ENCODE results near the gene PHLDA3.

Gene PHLDA3

DNA sequence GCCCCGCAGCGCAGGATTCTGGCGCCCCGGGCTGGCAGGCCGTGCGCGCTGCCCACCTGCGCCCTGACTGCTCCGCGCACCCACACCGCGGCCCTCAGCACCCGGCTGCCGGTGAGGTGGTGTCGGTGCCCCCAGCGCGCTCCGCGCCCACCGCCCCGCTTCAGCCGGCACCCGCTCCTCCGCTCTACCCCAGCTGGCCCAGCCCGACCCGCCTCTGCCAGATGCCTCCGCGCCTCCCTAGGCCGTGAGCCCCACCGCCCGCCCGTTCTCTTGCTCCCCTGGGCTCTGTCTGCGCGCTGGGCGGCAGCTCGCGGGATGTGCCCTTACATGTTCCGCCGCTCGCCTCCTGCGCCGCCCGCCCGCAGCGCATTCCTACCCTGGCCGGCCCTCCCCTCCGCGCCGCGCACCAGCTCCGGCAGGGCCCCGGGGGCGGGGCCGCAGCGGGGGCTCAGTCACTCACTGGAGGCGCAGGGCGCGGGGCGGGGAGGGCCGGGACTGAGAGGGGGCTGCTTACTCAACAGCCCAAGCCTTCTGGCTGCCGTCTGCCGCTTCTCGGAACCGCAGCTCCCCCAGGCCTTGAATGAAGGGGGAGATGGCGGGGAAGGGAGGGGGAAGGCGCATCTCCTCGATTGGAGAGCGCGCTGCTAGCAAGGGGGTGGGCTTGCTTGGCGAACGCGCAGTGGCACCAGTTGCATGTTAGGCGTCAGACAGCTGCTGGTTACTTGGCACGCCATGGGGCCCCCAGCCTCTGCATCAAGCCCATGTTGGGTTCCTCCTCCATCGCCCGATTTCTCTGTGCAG lies at the start of gene PHLDA3:
Gene PHLDA3 (minus strand): TSS at position 345 of the 801 bp plus-strand sequence. CDS start 402 bp downstream, outside the sequence.
- no peak for DNase-seq (ENCODE audit: low read depth in 2 of 2, low spot score in 1 of 2)

DNA sequence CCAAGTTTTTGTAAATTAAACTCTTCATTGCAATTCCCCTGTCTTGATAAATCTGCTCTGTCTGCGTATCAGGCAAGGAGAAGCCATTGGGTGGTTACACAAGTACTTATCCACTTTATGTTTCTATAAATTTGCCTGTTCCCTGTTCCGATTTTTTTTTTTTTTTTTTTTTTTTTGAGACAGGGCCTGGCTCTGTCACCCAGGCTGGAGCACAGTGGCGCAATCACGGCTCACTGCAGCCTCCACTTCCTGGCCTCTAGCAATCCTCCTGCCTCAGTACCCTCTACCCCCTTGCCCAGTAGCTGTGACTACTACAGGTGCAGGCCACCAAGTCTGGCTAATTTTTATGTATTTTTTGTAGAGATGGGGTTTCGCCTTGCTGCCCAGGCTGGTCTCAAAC lies 49.1 kb upstream of the PHLDA3 start:
- no peak for DNase-seq (ENCODE audit: low read depth in 2 of 2, low spot score in 1 of 2)

DNA sequence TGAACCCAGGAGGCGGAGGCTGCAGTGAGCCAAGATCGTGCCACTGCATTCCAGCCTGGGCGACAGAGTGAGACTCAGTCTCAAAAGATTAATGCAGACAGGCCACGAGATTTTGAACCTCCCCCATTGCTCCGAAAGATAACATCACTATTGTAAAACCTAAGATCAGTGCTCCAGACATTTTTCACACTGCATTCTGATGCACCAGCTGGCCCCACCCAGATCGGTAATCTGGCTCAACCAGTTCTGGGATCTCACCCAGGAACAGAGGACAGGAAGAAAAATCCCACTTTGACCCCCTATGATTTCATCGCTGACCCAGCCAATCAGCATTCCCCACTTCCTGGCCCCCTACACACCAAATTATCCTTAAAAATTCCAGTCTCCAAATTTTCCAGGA lies 48.6 kb upstream of the PHLDA3 start:
- DNase-seq (ENCODE audit: low read depth in 2 of 2, low spot score in 1 of 2): no peak

DNA sequence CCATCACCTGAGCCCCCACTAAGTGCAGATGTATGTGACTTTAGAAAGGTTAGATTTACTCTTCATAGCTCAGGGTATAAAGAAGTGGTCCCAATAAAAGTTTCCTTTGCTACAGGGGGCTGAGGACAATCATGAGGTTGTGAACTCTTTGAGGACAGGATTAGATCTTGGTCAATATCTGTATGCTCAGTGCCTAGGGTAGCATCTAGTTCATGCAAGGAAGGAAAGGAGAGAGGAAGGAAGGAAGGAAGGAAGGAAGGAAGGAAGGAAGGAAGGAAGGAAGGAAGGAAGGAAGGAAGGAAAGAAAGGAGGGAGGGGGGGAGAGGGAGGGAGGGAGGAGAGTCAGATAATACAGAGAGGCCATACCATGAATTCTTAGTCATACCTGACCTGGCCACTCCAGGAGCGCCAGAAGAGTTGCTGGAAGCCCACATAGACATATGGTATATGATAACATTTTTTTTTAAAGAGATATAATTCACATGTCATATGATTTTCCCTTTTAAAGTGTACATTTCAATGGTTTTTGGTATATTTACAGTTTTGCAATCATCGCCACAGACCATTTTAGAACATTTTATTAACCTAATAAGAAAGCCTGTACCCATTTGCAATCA lies 47.6 kb upstream of the PHLDA3 start:
- DNase-seq (ENCODE audit: low read depth in 2 of 2, low spot score in 1 of 2): no peak

DNA sequence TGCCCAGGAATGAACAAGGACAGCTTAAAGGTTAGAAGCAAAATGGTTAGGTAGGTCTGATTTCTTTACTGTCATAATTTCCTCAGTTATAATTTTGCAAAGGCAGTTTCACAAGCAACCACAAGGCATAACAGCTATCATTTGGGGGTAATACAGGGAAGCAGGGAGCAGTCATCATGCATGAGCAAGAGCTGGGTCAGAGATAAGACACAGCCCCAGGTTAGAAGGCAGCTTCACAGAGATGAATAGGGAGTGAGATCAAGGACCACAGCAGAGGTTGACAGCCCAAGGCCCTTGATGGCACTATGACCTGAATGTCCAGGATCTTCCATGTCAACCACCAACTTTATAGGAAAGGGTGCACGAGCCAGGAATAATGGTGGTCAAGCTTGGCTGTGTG lies 46.9 kb upstream of the PHLDA3 start:
- no peak for DNase-seq (ENCODE audit: low read depth in 2 of 2, low spot score in 1 of 2)

DNA sequence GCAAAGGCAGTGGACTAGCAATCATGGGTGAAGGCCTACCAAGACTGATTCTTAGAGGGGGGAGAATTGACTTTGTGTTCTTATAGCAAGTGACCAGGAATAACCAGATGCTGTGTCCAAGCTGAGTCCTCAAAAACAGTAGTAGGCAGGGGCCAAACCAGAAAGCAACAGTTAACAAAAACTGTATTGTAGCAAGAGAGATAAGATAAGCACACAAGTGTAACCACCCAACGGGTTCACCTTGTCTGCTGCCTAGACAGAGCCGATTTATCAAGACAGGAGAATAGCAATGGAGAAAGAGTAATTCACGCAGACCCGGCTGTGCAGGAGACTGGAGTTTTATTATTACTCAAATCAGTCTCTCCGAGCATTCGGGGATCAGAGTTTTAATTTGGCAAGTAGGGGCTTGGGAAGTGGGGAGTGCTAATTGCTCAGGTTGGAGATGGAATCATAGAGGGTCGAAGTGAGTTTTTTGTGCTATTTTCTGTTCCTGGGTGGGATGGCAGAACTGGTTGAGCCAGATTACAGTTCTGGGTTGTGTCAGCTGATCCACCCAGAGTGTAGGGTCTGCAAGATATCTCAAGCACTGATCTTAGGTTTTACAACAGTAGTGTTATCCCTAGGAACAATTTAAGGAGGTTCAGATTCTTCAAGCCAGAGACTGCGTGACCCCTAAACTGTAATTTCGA lies 46.2 kb upstream of the PHLDA3 start:
- DNase-seq (ENCODE audit: low read depth in 2 of 2, low spot score in 1 of 2): no peak

DNA sequence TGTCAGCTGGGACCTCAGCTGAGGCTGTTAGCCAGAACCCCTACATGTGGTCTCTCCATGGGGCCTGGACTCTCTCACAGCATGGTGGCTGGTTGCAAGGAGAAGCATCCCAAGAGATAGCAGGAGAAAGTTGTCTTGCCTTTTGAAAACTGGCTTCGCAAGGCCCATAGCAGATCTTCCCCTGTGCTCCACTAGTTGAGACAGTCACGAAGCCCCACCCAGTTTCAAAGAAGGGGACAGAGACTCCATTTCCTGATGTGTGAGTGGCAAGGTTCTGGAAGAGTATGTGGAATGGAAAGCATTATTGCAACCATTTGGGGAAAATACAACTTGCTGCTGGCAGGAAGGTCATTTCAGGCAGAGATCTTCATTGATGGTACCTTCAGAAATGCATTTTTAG lies 45.5 kb upstream of the PHLDA3 start:
- no peak for DNase-seq (ENCODE audit: low read depth in 2 of 2, low spot score in 1 of 2)

DNA sequence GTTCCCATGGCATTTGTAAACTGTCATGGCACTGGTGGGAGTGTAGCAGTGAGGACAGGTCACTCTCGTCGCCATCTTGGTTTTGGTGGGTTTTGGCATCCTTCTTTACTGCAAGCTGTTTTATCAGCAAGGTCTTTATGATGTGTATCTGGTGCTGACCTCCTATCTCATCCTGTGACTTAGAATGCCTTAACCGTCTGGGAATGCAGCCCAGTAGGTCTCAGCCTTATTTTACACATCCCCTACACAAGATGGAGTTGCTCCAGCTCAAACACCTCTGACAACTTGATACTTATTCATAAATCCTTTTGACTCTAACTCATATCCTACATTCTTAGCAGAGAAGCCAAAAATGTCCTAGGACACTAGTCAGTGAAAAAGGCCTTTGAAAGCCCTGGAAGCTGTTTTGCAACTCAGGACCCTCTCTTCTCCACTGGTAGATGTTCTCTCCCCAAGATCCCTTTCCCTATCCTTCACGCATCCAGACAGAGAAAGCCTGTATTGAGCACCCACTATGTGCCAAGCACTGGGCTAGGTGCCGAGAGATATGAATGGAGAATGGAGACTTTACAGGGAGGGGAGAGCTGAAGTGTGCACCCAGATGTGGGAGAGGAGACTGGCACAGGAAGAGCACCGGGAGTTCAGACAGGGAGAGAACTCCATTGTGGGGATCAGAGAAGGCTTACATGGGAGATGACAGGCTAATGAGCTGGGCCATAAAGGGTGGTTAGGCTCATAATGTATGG lies 44.7 kb upstream of the PHLDA3 start:
- no peak for DNase-seq (ENCODE audit: low read depth in 2 of 2, low spot score in 1 of 2)

DNA sequence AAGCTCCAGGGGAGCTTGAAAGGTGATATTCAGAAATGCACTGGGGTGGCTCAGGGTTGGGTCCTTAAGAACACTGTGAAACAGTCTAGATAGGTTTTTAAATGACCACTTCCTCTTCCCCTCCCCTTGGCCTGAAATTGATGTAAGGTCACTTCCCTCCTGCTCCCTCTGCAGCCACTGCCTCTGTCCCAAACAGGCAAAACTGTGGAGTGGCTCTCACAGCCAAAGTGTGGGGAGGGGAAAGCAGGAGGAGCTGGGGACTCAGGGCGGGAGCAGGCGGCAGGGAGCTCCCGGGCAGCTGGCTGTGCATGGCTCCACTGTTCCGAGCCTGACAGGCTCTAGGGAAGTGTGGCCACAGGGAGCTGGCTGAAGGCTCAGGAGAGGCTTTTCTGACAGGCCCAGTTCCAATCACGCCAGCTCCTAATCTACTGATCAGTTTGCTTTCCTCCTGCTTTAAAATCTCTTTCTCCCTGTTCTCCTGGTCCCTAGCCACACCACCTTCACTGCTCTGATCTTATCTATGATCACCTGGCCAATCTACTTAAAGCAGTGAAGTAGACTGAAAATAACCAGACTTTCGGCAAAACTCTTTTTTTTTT lies 43.1 kb upstream of the PHLDA3 start:
- DNase-seq (ENCODE audit: low read depth in 2 of 2, low spot score in 1 of 2): no peak

DNA sequence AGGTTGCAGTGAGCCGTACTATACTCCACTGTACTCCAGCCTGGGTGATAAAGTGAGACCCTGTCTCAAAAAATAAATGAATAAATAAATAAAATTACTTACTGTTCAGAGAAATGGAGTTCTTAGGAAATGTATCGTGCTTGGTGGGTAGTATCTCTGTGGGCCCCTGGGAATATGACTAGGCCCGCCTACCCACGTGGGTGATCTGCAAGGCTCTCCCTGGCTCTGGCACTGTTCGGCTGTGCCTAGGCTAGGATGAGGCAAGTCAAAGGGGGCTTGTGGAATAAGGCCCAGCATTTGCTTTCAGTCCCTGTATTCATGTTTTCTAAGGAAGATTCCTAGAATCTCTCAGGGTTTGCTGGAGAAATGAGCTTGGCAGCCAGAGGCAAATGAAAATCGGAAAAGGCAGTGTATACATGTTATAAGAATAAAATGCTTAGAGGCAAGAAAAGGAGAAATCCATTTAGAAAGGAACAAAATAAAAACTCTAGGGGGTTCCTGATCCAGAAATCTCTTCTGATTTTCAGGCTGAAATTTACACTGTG lies 42.5 kb upstream of the PHLDA3 start:
- DNase-seq (ENCODE audit: low read depth in 2 of 2, low spot score in 1 of 2): no peak

DNA sequence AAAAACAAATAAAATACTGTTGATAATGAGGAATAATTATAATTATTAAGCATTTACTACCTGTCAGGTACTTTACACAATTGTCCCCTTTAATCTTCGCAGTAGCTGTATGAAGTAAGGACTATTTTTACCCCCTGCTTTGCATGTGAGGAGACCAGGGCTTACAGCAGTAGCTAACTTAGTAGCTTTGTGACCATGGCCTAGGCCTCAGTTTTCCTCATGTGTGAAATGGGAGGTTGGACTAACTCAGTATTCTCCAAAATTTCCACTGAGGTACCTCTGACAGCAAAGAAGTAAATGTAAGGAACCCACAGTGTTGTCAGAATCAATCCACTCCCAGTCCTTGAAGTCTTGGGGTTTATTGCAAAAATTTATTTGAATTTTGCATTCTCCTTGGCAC lies 41.7 kb upstream of the PHLDA3 start:
- DNase-seq (ENCODE audit: low read depth in 2 of 2, low spot score in 1 of 2): no peak

DNA sequence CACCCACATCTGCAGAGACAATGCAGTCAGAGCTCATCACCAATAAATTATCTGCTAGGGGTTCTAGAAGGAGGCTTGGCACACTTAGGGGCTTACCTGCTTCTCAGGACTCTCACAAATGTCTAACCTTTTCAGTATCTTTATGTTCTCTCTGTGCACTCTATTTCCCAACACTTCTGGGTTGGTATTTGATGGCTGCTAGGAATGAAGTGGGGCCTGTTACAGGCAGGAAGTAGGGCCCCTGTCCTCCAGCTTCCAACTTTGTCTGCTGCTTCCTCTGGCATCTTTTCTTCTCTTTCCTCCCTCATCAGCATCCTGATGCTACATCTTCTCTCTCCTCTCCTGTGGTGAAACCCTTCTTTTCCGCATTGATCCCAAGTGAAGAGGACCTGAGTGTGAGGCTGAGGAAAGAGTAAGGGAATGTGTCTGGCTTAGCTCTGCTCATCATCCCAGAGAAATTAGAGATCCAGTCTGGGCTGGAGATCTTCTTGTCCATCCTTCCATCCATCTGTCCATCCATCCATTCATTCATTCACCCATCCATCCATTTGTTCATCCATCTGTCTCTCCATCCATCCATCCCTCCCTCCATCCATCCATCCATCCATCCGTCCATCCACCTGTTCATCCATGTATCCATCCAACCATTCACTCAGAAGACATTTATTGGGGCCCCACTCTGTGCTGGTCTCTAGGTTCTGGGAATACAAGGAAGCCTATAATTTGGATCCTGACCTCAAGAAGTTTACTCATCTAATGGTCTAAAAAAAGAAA lies 40.8 kb upstream of the PHLDA3 start:
- DNase-seq (ENCODE audit: low read depth in 2 of 2, low spot score in 1 of 2): no peak

DNA sequence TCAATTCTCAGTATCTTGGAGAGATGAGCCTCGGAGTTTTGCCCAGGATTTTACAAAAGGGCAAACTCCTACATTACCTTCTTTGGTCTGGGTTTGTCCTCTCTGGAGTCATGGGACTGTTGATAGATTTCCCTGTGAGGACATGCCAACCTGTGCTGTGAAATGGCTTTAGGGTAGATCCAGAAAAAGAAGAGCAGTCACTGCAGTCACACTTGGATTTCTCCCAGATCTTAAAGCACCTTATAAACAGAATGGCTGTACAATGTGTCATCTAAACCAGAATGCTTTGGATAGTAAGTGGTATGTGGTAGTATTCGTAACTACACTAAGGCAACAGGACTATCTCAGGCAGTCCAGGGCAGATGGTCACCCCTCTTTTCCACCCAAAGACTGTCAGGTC lies 39.8 kb upstream of the PHLDA3 start:
- no peak for DNase-seq (ENCODE audit: low read depth in 2 of 2, low spot score in 1 of 2)

DNA sequence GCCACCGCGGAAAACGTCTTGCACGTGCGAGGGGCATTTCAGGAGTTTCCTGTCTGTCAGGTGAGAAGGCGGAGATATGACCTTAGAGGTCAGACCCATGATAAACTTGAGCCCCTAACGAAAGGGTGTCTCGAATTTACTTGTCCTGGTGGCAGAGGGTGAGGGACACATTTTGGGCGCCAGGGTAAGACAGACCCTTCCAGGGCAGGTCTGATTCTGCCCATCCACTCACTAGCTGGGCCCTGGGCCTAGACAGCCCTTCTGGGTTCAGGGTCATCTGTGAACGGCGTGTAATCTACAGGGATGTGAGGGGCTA lies 38.3 kb upstream of the PHLDA3 start:
- no peak for DNase-seq (ENCODE audit: low read depth in 2 of 2, low spot score in 1 of 2)

DNA sequence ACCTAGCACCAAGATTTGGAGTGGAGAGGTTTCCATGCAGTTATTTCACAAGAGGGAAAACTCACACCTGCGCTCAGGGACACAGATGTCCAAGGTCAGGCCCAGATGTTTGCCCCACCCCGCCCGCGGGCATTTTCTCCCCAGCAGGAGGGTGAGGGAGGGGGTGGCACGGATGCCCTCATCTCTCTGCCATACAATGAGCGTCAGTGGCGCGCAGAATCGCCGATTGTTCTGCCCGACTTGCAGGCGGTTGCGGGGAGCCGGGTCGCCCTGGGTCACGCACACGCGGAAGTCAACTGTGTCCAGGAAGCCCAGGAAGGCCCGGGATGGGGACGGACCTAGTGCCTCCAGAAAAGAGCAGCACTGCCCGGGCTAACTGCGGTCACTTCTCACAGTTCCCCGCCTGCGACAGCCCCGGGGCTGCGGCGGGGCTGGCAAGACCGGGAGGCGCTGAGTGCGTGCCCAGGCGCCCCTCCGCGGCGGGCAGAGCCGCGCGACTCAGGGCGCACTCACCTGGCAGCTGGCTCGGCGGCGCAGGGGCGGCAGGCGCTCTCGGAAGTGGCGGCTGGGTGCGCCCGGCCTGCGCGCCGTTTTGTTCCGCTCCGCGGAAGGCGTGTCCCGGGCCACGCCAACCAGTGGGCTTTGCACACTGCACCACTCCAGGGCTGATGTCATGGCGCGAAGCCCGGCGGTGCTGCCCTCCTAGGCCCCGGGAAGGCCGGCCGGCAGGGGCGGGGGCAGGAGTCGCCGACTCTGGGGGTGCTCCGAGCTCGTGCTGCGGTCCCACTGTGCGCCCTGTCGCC lies 37.8 kb upstream of the PHLDA3 start, which contains the start of gene CSRP1:
Gene CSRP1 (minus strand): TSS at position 567 of the 803 bp plus-strand sequence. CDS start 10,820 bp downstream, outside the sequence.
- DNase-seq (ENCODE audit: low read depth in 2 of 2, low spot score in 1 of 2): peak; percentile 41 to 65

DNA sequence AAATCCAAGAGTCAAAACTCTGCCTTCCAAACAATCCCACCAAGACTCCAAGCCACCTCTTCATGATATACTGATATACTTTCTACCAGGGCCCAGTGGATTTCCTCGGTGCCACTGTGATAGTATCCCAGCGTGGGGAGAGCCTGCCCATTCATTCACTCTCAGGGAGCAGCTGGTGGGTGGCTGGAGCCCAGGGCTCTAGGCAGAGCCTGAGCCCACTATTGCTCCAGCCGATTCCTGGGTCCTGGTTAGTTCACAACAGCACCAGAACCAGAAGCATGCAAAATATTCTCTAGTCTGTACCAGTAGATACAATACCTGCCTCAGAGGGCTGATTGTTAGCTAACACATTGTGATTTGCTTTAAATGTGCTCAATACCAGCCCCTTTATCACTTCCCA lies 37.1 kb upstream of the PHLDA3 start:
- DNase-seq (ENCODE audit: low read depth in 2 of 2, low spot score in 1 of 2): no peak

DNA sequence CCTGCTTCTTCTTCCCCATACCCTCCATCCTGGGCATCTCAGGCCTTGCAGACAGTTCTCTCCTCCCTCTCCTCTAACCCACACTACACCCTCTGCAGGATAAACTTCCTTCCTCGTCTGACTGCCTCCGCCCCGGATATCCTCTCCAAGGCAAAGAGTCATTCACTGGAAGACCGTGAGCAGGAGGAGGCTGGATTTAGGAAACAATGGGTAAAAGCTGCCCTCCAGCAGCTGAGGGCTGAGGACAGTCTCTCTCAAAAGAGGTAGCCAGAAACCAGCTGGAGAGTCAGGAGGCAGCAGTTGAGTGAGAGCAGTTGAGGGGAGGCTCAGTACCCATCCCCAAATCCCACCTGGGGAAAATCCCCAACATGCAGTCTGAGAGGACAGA lies 36.5 kb upstream of the PHLDA3 start:
- DNase-seq (ENCODE audit: low read depth in 2 of 2, low spot score in 1 of 2): no peak

DNA sequence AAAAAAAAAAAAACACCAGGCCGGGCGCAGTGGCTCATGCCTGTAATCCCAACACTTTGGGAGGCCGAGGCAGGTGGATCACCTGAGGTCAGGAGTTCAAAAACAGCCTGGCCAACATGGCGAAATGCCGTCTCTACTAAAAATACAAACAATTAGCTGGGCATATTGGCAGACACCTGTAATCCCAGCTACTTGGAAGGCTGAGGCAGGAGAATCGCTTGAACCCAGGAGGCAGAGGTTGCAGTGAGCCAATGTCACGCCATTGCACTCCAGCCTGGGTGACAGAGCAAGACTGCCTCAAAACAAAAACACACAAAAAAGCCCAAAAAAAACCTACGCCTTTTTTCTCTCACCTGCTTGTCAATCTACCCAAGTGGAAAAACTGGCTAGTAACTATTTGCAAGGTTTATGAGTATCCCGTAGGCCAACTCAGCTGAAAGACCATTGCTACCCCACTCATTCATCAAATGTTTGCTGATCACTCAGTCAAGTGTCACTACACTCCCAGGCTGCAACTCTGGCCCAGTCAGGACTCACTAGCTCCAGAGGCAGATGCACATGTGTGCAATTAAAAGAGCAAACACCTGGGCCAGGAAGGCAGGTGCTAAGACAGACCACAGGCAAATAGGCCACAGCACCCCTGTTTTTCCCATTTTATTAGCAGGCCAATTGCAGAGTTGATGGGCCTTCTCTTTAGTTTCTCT lies 36.0 kb upstream of the PHLDA3 start:
- DNase-seq (ENCODE audit: low read depth in 2 of 2, low spot score in 1 of 2): no peak

DNA sequence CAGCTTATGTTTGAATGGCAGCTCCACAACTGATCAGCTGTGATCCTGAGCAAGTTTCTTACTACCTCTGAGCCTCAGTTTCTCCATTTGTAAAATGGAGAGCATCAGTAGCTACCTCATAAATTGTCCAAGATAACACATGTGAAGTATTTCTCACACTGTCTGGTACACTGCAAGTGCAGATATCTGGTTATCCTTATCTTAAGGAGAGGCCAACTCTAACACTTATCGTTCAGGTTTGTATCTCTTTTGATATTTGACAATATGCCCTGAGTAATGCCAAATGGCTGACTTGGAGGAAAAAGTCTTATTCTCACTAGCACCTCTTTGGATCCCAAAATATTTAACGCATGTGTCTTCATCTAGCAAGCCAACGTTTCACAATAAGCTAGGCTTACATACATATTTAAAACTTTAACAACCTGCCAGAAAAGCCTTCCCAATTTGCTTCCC lies 35.2 kb upstream of the PHLDA3 start:
- no peak for DNase-seq (ENCODE audit: low read depth in 2 of 2, low spot score in 1 of 2)

Measured in stimulated activated CD8-positive, alpha-beta memory T cell treated with anti-CD3 and anti-CD28 coated beads, Interleukin-4, amount 100 ng/mL, for 4 hours (primary cell).